Hematopoietic multipotent progenitor cell treated with erythropoietin and hydrocortisone succinate and interleukin-3 and kit ligand, for 8 days (in vitro differentiated cells): ENCODE results near the gene FNDC3B.
A peak's percentile ranks its signal among the peaks of the same experiment; 100 is the strongest.

Source experiments
- DNase-seq: peaks from one replicate; pipeline ENCODE4 v3.0.0-alpha.2; 2015

Gene FNDC3B

GRCh38 chr3:172380632-172381031 is 341.3 kb downstream of the FNDC3B start:
- DNase-seq, result no peak

GRCh38 chr3:172383306-172383796 is 344.0 kb downstream of the FNDC3B start:
- no peak for DNase-seq

GRCh38 chr3:172384836-172385235 is 345.5 kb downstream of the FNDC3B start:
- DNase-seq, result no peak

- no peak for DNase-seq
Observed at GRCh38 chr3:172387728-172388127, 348.4 kb downstream of the FNDC3B start.

GRCh38 chr3:172388412-172389078 is 349.2 kb downstream of the FNDC3B start:
- no peak for DNase-seq

GRCh38 chr3:172390792-172391191 is 351.4 kb downstream of the FNDC3B start:
- no peak for DNase-seq

GRCh38 chr3:172391592-172392302 is 352.4 kb downstream of the FNDC3B start:
- peak; percentile 92 for DNase-seq

GRCh38 chr3:172394692-172395091 is 355.3 kb downstream of the FNDC3B start:
- no peak for DNase-seq

GRCh38 chr3:172396400-172396799 is 357.0 kb downstream of the FNDC3B start:
- DNase-seq, result no peak

- no peak for DNase-seq
Observed at GRCh38 chr3:172397716-172398405, 358.5 kb downstream of the FNDC3B start.

- DNase-seq, result no peak
Observed at GRCh38 chr3:172398484-172398883, 359.1 kb downstream of the FNDC3B start.

- DNase-seq, result no peak
Observed at GRCh38 chr3:172402090-172402489, 362.7 kb downstream of the FNDC3B start.

GRCh38 chr3:172402892-172403643 is 363.7 kb downstream of the FNDC3B start:
- DNase-seq, result no peak

GRCh38 chr3:172404237-172404962 is 365.0 kb downstream of the FNDC3B start:
- DNase-seq, result no peak

- DNase-seq, result no peak
Observed at GRCh38 chr3:172405914-172406313, 366.5 kb downstream of the FNDC3B start.

GRCh38 chr3:172407872-172408271 is 368.5 kb downstream of the FNDC3B start:
- DNase-seq, result no peak

- DNase-seq, result no peak
Observed at GRCh38 chr3:172410702-172411477, 371.5 kb downstream of the FNDC3B start.

- DNase-seq, result no peak
Observed at GRCh38 chr3:172411478-172411947, 372.1 kb downstream of the FNDC3B start.

GRCh38 chr3:172415323-172415722 is 375.9 kb downstream of the FNDC3B start:
- no peak for DNase-seq

- no peak for DNase-seq
Observed at GRCh38 chr3:172437713-172438112, 398.3 kb downstream of the FNDC3B start.

- no peak for DNase-seq
Observed at GRCh38 chr3:172438186-172438585, 398.8 kb downstream of the FNDC3B start.
